HepG2 (cell line): Measurements from ENCODE around the gene ZPR1. TPM values are rescaled to one million over a fixed set of nuclear protein-coding genes. Genes with fewer than 3 reads are reported as not detected.

Experiments
- DMAP1 ChIP-seq: IDR thresholded peaks from 2 replicates; pipeline ENCODE4 v1.6.1; 2016
- KDM1A ChIP-seq: IDR thresholded peaks from 2 replicates; pipeline ENCODE4 v1.6.1; 2016; ENCODE audit warnings: missing compliant biosample characterization
- ZC3H4 ChIP-seq: sonication (generic); formaldehyde crosslinking; IDR thresholded peaks from 2 replicates; pipeline ENCODE4 v1.4.0; 2020; ENCODE audit warnings: missing genetic modification reagents, borderline replicate concordance
- ZNF12 ChIP-seq: sonication (generic); formaldehyde crosslinking; IDR thresholded peaks from 2 replicates; pipeline ENCODE4 v1.5.0; 2020; ENCODE audit warnings: missing genetic modification reagents
- ZNF337 ChIP-seq: sonication (generic); formaldehyde crosslinking; IDR thresholded peaks from 2 replicates; pipeline ENCODE4 v1.5.1; 2020; ENCODE audit warnings: missing genetic modification reagents, low read depth, mild to moderate bottlenecking, borderline replicate concordance
- polyA plus RNA-seq, 8 experiments: library from polyadenylated mRNA; depleted of rRNA in 3 of 8; stranded (reverse) in 7 of 8; unstranded in 1 of 8; fragments of >200 nt; fragmentation: Illumina TruSeq in 4 of 8; extraction: Trizol in 4 of 8; gene quantifications; 2 replicates each; pipeline versions ENCODE4 v1.2.1 to v1.2.3, GENCODE V29; 2011 to 2016; ENCODE audit warnings: low read depth in 4 of 8, missing spikeins in 1 of 8, mixed read lengths in 1 of 8; ENCODE audit not compliant: insufficient read depth in 1 of 8
- total RNA-seq, 5 experiments: library from RNA; depleted of rRNA; stranded (reverse); fragments of >200 nt; fragmentation: Illumina TruSeq; extraction: Trizol; gene quantifications; 2 replicates each; pipeline ENCODE4 v1.2.3, GENCODE V29; 2016; ENCODE audit warnings: low read depth in 1 of 5
- TF ChIP-seq, protein P1 (sequence below): sonication (generic); formaldehyde crosslinking; IDR thresholded peaks from 2 replicates; pipeline ENCODE4 v1.8.0; 2022; ENCODE audit warnings: mild to moderate bottlenecking, missing genetic modification reagents, borderline replicate concordance
- TF ChIP-seq, protein P2 (sequence below): sonication (generic); formaldehyde crosslinking; IDR thresholded peaks from 2 replicates; pipeline ENCODE4 v1.5.0; 2020; ENCODE audit warnings: mild to moderate bottlenecking, missing genetic modification reagents

Gene ZPR1
- total and polyA plus RNA-seq, 2 of the 13 experiments (the other 11 are each of a cell fraction or from before 2014, with no cell fraction given), result 40.0 to 79.3 TPM

DNA sequence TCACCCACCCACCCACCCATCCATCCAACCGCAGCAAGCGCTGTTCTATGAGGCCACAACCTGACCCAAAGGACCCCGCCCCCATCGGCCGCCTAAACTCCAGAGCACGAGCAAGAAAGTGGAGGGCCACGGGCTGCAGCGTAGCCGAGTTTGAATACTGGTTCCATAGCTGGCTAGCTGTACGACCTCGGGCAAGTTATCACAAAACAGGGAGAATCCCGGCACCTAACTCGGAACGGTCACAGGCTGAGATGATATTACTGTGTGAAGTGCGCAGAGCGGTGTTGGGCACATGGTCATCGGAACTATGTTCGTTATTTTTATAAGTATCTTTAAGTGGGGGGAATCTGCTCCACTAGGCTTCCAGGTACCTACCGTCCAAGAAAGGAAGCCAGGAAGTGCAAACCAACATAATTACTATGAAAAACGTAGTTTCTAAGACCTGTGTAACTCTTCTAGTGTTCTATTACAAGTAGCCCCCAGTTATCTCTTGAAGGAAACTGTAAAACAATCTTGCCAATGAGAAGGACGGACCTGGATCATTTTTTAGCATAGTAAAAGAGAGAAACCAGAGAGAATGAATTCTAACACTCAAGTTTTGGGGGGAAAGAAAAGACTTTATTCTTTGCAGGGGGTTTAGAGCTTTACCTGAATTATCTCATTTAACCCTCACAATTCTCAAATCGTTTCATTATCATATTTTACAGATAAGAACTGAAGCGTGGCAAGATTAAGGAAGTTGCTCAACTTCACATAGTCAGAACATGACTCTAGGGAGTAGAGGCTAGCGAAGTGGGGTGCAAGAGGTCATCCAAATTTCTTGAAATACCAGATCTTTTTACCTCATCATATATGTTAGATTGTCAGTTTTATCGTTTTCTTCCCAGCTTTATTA lies 14.4 kb downstream of the ZPR1 start (continued):
- TF ChIP-seq ZNF337 (CRISPR knock-in tag) (0 out of 2 replicates have a peak, but pooled peaks have one; percentile 7), KDM1A (CRISPR knock-in tag) (0 out of 2 replicates have a peak, but pooled peaks have one; percentile 2), DMAP1 (peak; percentile 20; the same call in 1 of the 2 replicates), ZC3H4 (peak; percentile 25; the same call in 1 of the 2 replicates), ZNF12 (CRISPR knock-in tag) (0 out of 2 replicates have a peak, but pooled peaks have one; percentile 7)
- TF ChIP-seq, protein P1, sequence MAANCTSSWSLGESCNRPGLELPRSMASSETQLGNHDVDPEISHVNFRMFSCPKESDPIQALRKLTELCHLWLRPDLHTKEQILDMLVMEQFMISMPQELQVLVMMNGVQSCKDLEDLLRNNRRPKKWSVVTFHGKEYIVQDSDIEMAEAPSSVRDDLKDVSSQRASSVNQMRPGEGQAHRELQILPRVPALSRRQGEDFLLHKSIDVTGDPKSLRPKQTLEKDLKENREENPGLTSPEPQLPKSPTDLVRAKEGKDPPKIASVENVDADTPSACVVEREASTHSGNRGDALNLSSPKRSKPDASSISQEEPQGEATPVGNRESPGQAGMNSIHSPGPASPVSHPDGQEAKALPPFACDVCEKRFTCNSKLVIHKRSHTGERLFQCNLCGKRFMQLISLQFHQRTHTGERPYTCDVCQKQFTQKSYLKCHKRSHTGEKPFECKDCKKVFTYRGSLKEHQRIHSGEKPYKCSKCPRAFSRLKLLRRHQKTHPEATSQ, result peak; percentile 15; the same call in 1 of the 2 replicates
- TF ChIP-seq, protein P2, sequence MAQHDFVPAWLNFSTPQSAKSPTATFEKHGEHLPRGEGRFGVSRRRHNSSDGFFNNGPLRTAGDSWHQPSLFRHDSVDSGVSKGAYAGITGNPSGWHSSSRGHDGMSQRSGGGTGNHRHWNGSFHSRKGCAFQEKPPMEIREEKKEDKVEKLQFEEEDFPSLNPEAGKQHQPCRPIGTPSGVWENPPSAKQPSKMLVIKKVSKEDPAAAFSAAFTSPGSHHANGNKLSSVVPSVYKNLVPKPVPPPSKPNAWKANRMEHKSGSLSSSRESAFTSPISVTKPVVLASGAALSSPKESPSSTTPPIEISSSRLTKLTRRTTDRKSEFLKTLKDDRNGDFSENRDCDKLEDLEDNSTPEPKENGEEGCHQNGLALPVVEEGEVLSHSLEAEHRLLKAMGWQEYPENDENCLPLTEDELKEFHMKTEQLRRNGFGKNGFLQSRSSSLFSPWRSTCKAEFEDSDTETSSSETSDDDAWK (CRISPR knock-in tag), result no peak
- TF ChIP-seq, all 625 proteins: peak for 13
